ENCODE data around the gene MC2R. TPM values are rescaled to one million over a fixed set of nuclear protein-coding genes. Genes with fewer than 3 reads are reported as not detected.

The MC2R gene
- total RNA-seq, 1 experiment from 2014 or later, result 0.05 TPM

GRCh38 chr18:13834496-13835015 is 80.8 kb downstream of the MC2R start:
- in situ Hi-C loops (cut with HindIII; ENCODE audit: low pct_unique_long_range_greater_than_20kb, low sequenced_read_pairs), result no loop called here

More at GRCh38 chr18:13834496-13835015, 80.8 kb downstream of the MC2R start:
- DNase-seq (ENCODE audit: low read depth, low spot score), result no peak
- H3K27me3 ChIP-seq (ENCODE audit: control insufficient read depth, insufficient read depth, low read length), result peaks cover 9% of the 10 kb centered on the region
- ChIA-PET CTCF (no interaction called here), POLR2A (no interaction called here)
- intact Hi-C loops (cut with micrococcal nuclease; ENCODE audit: unreplicated experiment), result no loop called here
- no peaks in the 10 kb centered on the region for H3K36me3 ChIP-seq (ENCODE audit: control insufficient read depth, insufficient read depth, low read length)
- no peak for TF ChIP-seq POLR2AphosphoS5 (IDR thresholded peaks at IDR 0.05; ENCODE audit: low read depth, low read length)
- TF ChIP-seq SIN3A (IDR thresholded peaks at IDR 0.05; ENCODE audit: borderline replicate concordance, insufficient read depth, low read depth, low read length), result no peak
- no peak for TF ChIP-seq TCF7L2 (IDR thresholded peaks at IDR 0.05; ENCODE audit: low read depth, low read length)
- TF ChIP-seq REST (IDR thresholded peaks at IDR 0.05; ENCODE audit: insufficient read depth in 1 of 2, low read depth in 2 of 2, low read length in 1 of 2), result no peak
- TF ChIP-seq CTCF (IDR thresholded peaks at IDR 0.05), result no peak
- H3K9me3 ChIP-seq (ENCODE audit: control insufficient read depth, insufficient read depth, low read depth, low read length), result no peaks in the 10 kb centered on the region
- BruUV-seq (replicated peaks), result no TSS peak
- no peak for ATAC-seq
- H3K4me3 ChIP-seq (ENCODE audit: low read depth in 2 of 2, low read length in 2 of 2), result no peak overlapping the region
- no peaks in the 10 kb centered on the region for H3K4me1 ChIP-seq (ENCODE audit: control insufficient read depth, insufficient read depth, low read length)
- no peak overlapping the region for H3K27ac ChIP-seq (ENCODE audit: low read length)

Other genes starting within 250 kb of the MC2R start
- 21.0 TPM for gene FAM210A, start 189.0 kb downstream of the MC2R start, total RNA-seq (2021; ENCODE audit: unreplicated experiment)
- 26.9 TPM for gene RNMT, start 188.9 kb downstream of the MC2R start, total RNA-seq (2021; ENCODE audit: unreplicated experiment)
- gene MC5R, start 91.4 kb downstream of the MC2R start, total RNA-seq (2021; ENCODE audit: unreplicated experiment), result not detected
- 7.7 TPM for gene ZNF519, start 216.9 kb upstream of the MC2R start, total RNA-seq (2021; ENCODE audit: unreplicated experiment)

Measured in Panc1 (cell line).